Right atrium auricular region (tissue), 2 donors: ENCODE results near the gene DZIP1. TPM values are rescaled to one million over a fixed set of nuclear protein-coding genes. Genes with fewer than 3 reads are reported as not detected.
"Not testable (repeated sequence)": the region's sequence is repeated elsewhere in the genome, so short reads cannot be mapped to it uniquely, and the experiment has no call there.

Source experiments
- DNase-seq: peaks from one replicate; pipeline ENCODE4 v3.0.0-alpha.2; 2019; ENCODE audit warnings: low spot score
- H3K27ac ChIP-seq, 2 donors: fragments of 200-600 bp; sonication (generic); 1 replicate in 1 of 2; 2 replicates in 1 of 2; pipeline ENCODE4 v1.5.1; 2016 to 2019
- H3K27me3 ChIP-seq, 2 donors: fragments of 200-600 bp; sonication (generic); one replicate each; pipeline versions ENCODE4 v1.5.1 to v1.6.0; 2017 to 2019
- H3K36me3 ChIP-seq: fragments of 200-600 bp; sonication (generic); one replicate; pipeline ENCODE4 v1.5.1; 2016
- H3K4me1 ChIP-seq, 2 donors: fragments of 200-600 bp; sonication (generic); one replicate each; pipeline versions ENCODE4 v1.5.1 to v1.6.0; 2017 to 2019
- H3K4me3 ChIP-seq, 2 donors: fragments of 200-600 bp; sonication (generic); 1 replicate in 1 of 2; 2 replicates in 1 of 2; pipeline ENCODE4 v1.5.1; 2017 to 2019; ENCODE audit warnings: mild to moderate bottlenecking in 1 of 2, moderate library complexity in 1 of 2
- H3K9me3 ChIP-seq, 2 donors: fragments of 200-600 bp; sonication (generic); one replicate each; pipeline ENCODE4 v1.5.1; 2019
- CTCF ChIP-seq, 2 donors: fragments of 200-600 bp; sonication (generic); IDR thresholded peaks; one replicate each; pipeline ENCODE4 v1.5.1; 2019; ENCODE audit warnings: antibody characterized with exemption in 2 of 2
- total RNA-seq, 2 donors: library from RNA; depleted of rRNA; stranded (reverse); fragments of >200 nt; gene quantifications; one replicate each; pipeline ENCODE4 v1.1.0, GENCODE V29; 2016

Gene DZIP1
- 1 to 10 TPM; 3.9 to 4.9 TPM for total RNA-seq

- no peaks in the 10 kb centered on the region for H3K9me3 ChIP-seq
- DNase-seq, result peak; percentile 84
- H3K4me3 ChIP-seq, result peak within 1 kb of the TSS; percentile 49 to 60
- H3K27ac ChIP-seq, result peak within 1 kb of the TSS; percentile 46 to 74
- H3K36me3 ChIP-seq, result no peaks in the 10 kb centered on the region
- no peaks in the 10 kb centered on the region for H3K27me3 ChIP-seq
- peaks cover 0 to 29% of the 10 kb centered on the region in 2 donors for H3K4me1 ChIP-seq
- no peak for TF ChIP-seq CTCF (IDR thresholded peaks at IDR 0.05)
Measured at GRCh38 chr13:95644601-95645052, at the start of gene DZIP1. DZIP1 (minus strand) TSS chr13:95644706; CDS start chr13:95642029, 2,677 bp downstream.

- not testable (repeated sequence) for DNase-seq, H3K4me1 ChIP-seq
Measured at GRCh38 chr13:95690986-95691385, 46.5 kb upstream of the DZIP1 start.

GRCh38 chr13:95689582-95689926, 45.0 kb upstream of the DZIP1 start:
- Histone ChIP-seq H3K4me3 (no peak overlapping the region), H3K27ac (no peak overlapping the region), H3K4me1 (peaks cover 0 to 9% of the 10 kb centered on the region in 2 donors), H3K36me3 (no peaks in the 10 kb centered on the region), H3K27me3 (no peaks in the 10 kb centered on the region), H3K9me3 (no peaks in the 10 kb centered on the region)
- TF ChIP-seq CTCF (IDR thresholded peaks at IDR 0.05), result no peak
- DNase-seq, result no peak

More at GRCh38 chr13:95690986-95691385, 46.5 kb upstream of the DZIP1 start:
- not testable (repeated sequence) for H3K36me3 ChIP-seq, H3K27me3 ChIP-seq, H3K27ac ChIP-seq, H3K4me3 ChIP-seq, H3K9me3 ChIP-seq

GRCh38 chr13:95684960-95685359, 40.5 kb upstream of the DZIP1 start:
- not testable (repeated sequence) for H3K36me3 ChIP-seq, DNase-seq
- peaks cover 0 to 20% of the 10 kb centered on the region in 2 donors for H3K4me1 ChIP-seq

GRCh38 chr13:95684418-95684817, 39.9 kb upstream of the DZIP1 start:
- Histone ChIP-seq H3K4me1 (peaks cover 0 to 21% of the 10 kb centered on the region in 2 donors), H3K27me3 (no peaks in the 10 kb centered on the region), H3K27ac (no peak overlapping the region), H3K9me3 (no peaks in the 10 kb centered on the region), H3K36me3 (no peaks in the 10 kb centered on the region), H3K4me3 (no peak overlapping the region)
- no peak for DNase-seq
- TF ChIP-seq CTCF (IDR thresholded peaks at IDR 0.05), result no peak

More at GRCh38 chr13:95684960-95685359, 40.5 kb upstream of the DZIP1 start:
- not testable (repeated sequence) for H3K4me3 ChIP-seq, H3K9me3 ChIP-seq, H3K27me3 ChIP-seq, H3K27ac ChIP-seq

GRCh38 chr13:95679722-95680121, 35.2 kb upstream of the DZIP1 start:
- DNase-seq, result no peak
- no peak for TF ChIP-seq CTCF (IDR thresholded peaks at IDR 0.05)
- H3K9me3 ChIP-seq, result no peaks in the 10 kb centered on the region
- no peak overlapping the region for H3K27ac ChIP-seq
- peaks cover 0 to 38% of the 10 kb centered on the region in 2 donors for H3K4me1 ChIP-seq
- H3K36me3 ChIP-seq, result no peaks in the 10 kb centered on the region
- no peaks in the 10 kb centered on the region for H3K27me3 ChIP-seq
- no peak overlapping the region for H3K4me3 ChIP-seq

GRCh38 chr13:95678967-95679366, 34.5 kb upstream of the DZIP1 start:
- DNase-seq, result no peak
- no peak for TF ChIP-seq CTCF (IDR thresholded peaks at IDR 0.05)
- no peaks in the 10 kb centered on the region for H3K27me3 ChIP-seq
- peaks cover 0 to 31% of the 10 kb centered on the region in 2 donors for H3K4me1 ChIP-seq
- no peak overlapping the region for H3K4me3 ChIP-seq
- H3K36me3 ChIP-seq, result no peaks in the 10 kb centered on the region
- no peaks in the 10 kb centered on the region for H3K9me3 ChIP-seq
- H3K27ac ChIP-seq, result peak overlapping the region; percentile 95 to 97
